HT1080 (cell line): ENCODE results near the gene ADAMTSL5. TPM values are rescaled to one million over a fixed set of nuclear protein-coding genes. Genes with fewer than 3 reads are reported as not detected.
A peak's percentile ranks its signal among the peaks of the same experiment; 100 is the strongest.

ENCODE experiments used
- DNase-seq: peaks from one replicate; pipeline ENCODE4 v3.0.0-alpha.2; 2015; ENCODE audit warnings: low read depth
- total RNA-seq: library from RNA; depleted of rRNA; stranded (reverse); fragments of >200 nt; shearing (Covaris generic); gene quantifications from 2 replicates; pipeline ENCODE4 v1.2.3, GENCODE V29; 2014; rRNA removed

Gene ADAMTSL5
- total RNA-seq, 1 experiment from 2014 or later, result 5.5 TPM

- no peak for DNase-seq
Observed at GRCh38 chr19:1467490-1468273, 45.1 kb downstream of the ADAMTSL5 start.

- no peak for DNase-seq
Observed at GRCh38 chr19:1467215-1467489, 45.7 kb downstream of the ADAMTSL5 start.

GRCh38 chr19:1466461-1467214, 46.2 kb downstream of the ADAMTSL5 start:
- DNase-seq, result no peak

GRCh38 chr19:1466018-1466460, 46.8 kb downstream of the ADAMTSL5 start:
- DNase-seq, result no peak

GRCh38 chr19:1465191-1466016, 47.4 kb downstream of the ADAMTSL5 start:
- DNase-seq, result no peak

- no peak for DNase-seq
Observed at GRCh38 chr19:1461862-1462261, 51.0 kb downstream of the ADAMTSL5 start.

GRCh38 chr19:1460033-1460995, 52.5 kb downstream of the ADAMTSL5 start:
- DNase-seq, result no peak

GRCh38 chr19:1459479-1459878, 53.3 kb downstream of the ADAMTSL5 start:
- no peak for DNase-seq

- DNase-seq, result no peak
Observed at GRCh38 chr19:1457892-1458291, 54.9 kb downstream of the ADAMTSL5 start.

- no peak for DNase-seq
Observed at GRCh38 chr19:1457031-1457739, 55.6 kb downstream of the ADAMTSL5 start.

GRCh38 chr19:1456121-1456900, 56.5 kb downstream of the ADAMTSL5 start:
- DNase-seq, result no peak

- DNase-seq, result peak; percentile 45
Observed at GRCh38 chr19:1455336-1456120, 57.3 kb downstream of the ADAMTSL5 start.

Other genes with a start within 250 kb of the ADAMTSL5 start
- 170 and 219 TPM in 2 replicates for gene CIRBP, start 243.7 kb downstream of the ADAMTSL5 start, total RNA-seq
- 53.1 and 58.1 TPM in 2 replicates for gene FAM174C, start 237.5 kb downstream of the ADAMTSL5 start, total RNA-seq
- gene EFNA2, start 227.1 kb downstream of the ADAMTSL5 start, total RNA-seq, result 0.45 TPM in 1 of 2 replicates, not detected in the other
- gene NDUFS7, start 129.1 kb downstream of the ADAMTSL5 start, total RNA-seq, result 101 and 141 TPM in 2 replicates
- gene GAMT, start 111.5 kb downstream of the ADAMTSL5 start, total RNA-seq, result 53.9 and 58.5 TPM in 2 replicates
- 158 and 183 TPM in 2 replicates for gene DAZAP1, start 105.4 kb downstream of the ADAMTSL5 start, total RNA-seq
- gene RPS15, start 74.6 kb downstream of the ADAMTSL5 start, total RNA-seq, result 1,915 and 2,084 TPM in 2 replicates
- 0.53 and 0.63 TPM in 2 replicates for gene APC2, start 62.9 kb downstream of the ADAMTSL5 start, total RNA-seq
- 72.5 and 73.2 TPM in 2 replicates for gene C19orf25, start 33.8 kb downstream of the ADAMTSL5 start, total RNA-seq
- gene PCSK4, start 22.7 kb downstream of the ADAMTSL5 start, total RNA-seq, result 0.10 and 1.0 TPM in 2 replicates
- 0.77 and 0.98 TPM in 2 replicates for gene REEP6, start 21.8 kb downstream of the ADAMTSL5 start, total RNA-seq
- not detected in 2 replicates for gene PLK5, start 11.1 kb upstream of the ADAMTSL5 start, total RNA-seq
- 49.9 and 53.8 TPM in 2 replicates for gene MEX3D, start 55.3 kb upstream of the ADAMTSL5 start, total RNA-seq
- 186 and 194 TPM in 2 replicates for gene MBD3, start 79.8 kb upstream of the ADAMTSL5 start, total RNA-seq
- 123 and 127 TPM in 2 replicates for gene UQCR11, start 92.4 kb upstream of the ADAMTSL5 start, total RNA-seq
- 97.9 and 128 TPM in 2 replicates for gene TCF3, start 139.6 kb upstream of the ADAMTSL5 start, total RNA-seq
- not detected in 2 replicates for gene ONECUT3, start 240.5 kb upstream of the ADAMTSL5 start, total RNA-seq